Gastrocnemius medialis (tissue), 4 donors: Measurements from ENCODE around the gene PARP15.

ENCODE experiments used
- POLR2A ChIP-seq, 2 donors: fragments of 450-650 bp; IDR thresholded peaks; one replicate each; pipeline ENCODE4 v1.6.1; 2017; ENCODE audit warnings: antibody characterized with exemption in 2 of 2, mild to moderate bottlenecking in 2 of 2, moderate library complexity in 2 of 2
- TF ChIP-seq, protein P1 (sequence below), 5 experiments: fragments of 450-650 bp in 3 of 5; fragments of 200-600 bp in 2 of 5; sonication (generic) in 2 of 5; IDR thresholded peaks in 4 of 5; conservative IDR thresholded peaks in 1 of 5; 1 replicate in 4 of 5; 2 replicates in 1 of 5; pipeline ENCODE4 v1.5.1; 2016 to 2019; ENCODE audit warnings: antibody characterized with exemption in 5 of 5, mild to moderate bottlenecking in 3 of 5, moderate library complexity in 3 of 5

DNA sequence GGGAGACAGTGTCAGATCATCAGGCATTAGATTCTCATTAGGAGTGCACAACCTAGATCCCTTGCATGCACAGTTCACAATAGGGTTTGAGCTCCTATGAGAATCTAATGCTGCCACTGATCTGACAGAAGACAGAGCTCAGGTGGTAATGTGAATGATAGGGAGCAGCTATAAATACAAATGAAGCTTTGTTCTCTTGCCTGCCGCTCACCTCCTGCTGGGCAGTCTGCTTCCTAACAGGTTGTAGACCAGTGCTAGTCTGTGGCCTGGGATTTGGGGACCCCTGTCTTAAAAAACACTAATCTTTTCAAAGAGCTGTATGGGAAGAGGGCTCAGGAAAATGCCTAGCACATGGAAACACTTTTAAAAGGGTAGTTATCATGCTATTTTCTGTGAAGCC lies 52.3 kb downstream of the PARP15 start:
- TF ChIP-seq, protein P1, sequence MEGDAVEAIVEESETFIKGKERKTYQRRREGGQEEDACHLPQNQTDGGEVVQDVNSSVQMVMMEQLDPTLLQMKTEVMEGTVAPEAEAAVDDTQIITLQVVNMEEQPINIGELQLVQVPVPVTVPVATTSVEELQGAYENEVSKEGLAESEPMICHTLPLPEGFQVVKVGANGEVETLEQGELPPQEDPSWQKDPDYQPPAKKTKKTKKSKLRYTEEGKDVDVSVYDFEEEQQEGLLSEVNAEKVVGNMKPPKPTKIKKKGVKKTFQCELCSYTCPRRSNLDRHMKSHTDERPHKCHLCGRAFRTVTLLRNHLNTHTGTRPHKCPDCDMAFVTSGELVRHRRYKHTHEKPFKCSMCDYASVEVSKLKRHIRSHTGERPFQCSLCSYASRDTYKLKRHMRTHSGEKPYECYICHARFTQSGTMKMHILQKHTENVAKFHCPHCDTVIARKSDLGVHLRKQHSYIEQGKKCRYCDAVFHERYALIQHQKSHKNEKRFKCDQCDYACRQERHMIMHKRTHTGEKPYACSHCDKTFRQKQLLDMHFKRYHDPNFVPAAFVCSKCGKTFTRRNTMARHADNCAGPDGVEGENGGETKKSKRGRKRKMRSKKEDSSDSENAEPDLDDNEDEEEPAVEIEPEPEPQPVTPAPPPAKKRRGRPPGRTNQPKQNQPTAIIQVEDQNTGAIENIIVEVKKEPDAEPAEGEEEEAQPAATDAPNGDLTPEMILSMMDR (IDR thresholded peaks at IDR 0.05 in 4 of 5, conservative IDR thresholded peaks at IDR 0.05 in 1 of 5) = no peak
- TF ChIP-seq POLR2A (IDR thresholded peaks at IDR 0.05) = no peak
